Mesendoderm (in vitro differentiated cells): ENCODE measurements around the gene USH2A.

Experiments
- DNase-seq: peaks from one replicate; pipeline ENCODE4 v3.0.0; 2013
- H2AK5ac ChIP-seq: 2 replicates; pipeline ENCODE4 v1.6.1; 2013; ENCODE audit warnings: low read length, inconsistent platforms
- H2BK120ac ChIP-seq: 2 replicates; pipeline ENCODE4 v1.6.1; 2013; ENCODE audit warnings: low read depth, mild to moderate bottlenecking, low read length, moderate library complexity, mixed read lengths
- H2BK15ac ChIP-seq: replicated peaks from 2 replicates; pipeline ENCODE4 v1.6.1; 2013; ENCODE audit warnings: low read depth, mild to moderate bottlenecking, moderate library complexity
- H2BK5ac ChIP-seq: 2 replicates; pipeline ENCODE4 v1.6.1; 2013; ENCODE audit warnings: low read length, inconsistent platforms
- H3K18ac ChIP-seq: 2 replicates; pipeline ENCODE4 v1.6.1; 2013; ENCODE audit warnings: mild to moderate bottlenecking, low read length, mixed read lengths
- H3K23ac ChIP-seq: one replicate; pipeline ENCODE4 v1.6.1; 2013; ENCODE audit warnings: low read length
- H3K27ac ChIP-seq: 2 replicates; pipeline ENCODE4 v1.5.1; 2013; ENCODE audit warnings: low read depth, mild to moderate bottlenecking, inconsistent platforms, low read length, moderate library complexity
- H3K27me3 ChIP-seq: 2 replicates; pipeline ENCODE4 v1.6.1; 2013; ENCODE audit warnings: low read length, control low read depth, mild to moderate bottlenecking, inconsistent platforms; ENCODE audit not compliant: insufficient read depth, poor library complexity
- H3K36me3 ChIP-seq: 2 replicates; pipeline ENCODE4 v1.6.1; 2013; ENCODE audit warnings: low read length, inconsistent platforms; ENCODE audit not compliant: control insufficient read depth, insufficient read depth
- H3K4ac ChIP-seq: one replicate; pipeline ENCODE4 v1.6.1; 2013; ENCODE audit warnings: low read depth, mild to moderate bottlenecking, low read length, moderate library complexity
- H3K4me1 ChIP-seq: 2 replicates; pipeline ENCODE4 v1.6.1; 2013; ENCODE audit warnings: low read depth, low read length, inconsistent platforms; ENCODE audit not compliant: control insufficient read depth
- H3K4me2 ChIP-seq: 2 replicates; pipeline ENCODE4 v1.6.1; 2013; ENCODE audit warnings: low read length
- H3K4me3 ChIP-seq: 2 replicates; pipeline ENCODE4 v1.5.1; 2013; ENCODE audit warnings: mild to moderate bottlenecking, low read length
- H3K56ac ChIP-seq: one replicate; pipeline ENCODE4 v1.6.1; 2013; ENCODE audit warnings: low read length
- H3K79me1 ChIP-seq: 2 replicates; pipeline ENCODE4 v1.6.1; 2013; ENCODE audit warnings: low read length, inconsistent platforms
- H3K79me2 ChIP-seq: 2 replicates; pipeline ENCODE4 v1.6.1; 2013; ENCODE audit warnings: mild to moderate bottlenecking, low read length; ENCODE audit not compliant: control insufficient read depth, insufficient read depth
- H3K9ac ChIP-seq: 2 replicates; pipeline ENCODE4 v1.6.1; 2013; ENCODE audit warnings: low read length, inconsistent platforms
- H4K5ac ChIP-seq: one replicate; pipeline ENCODE4 v1.6.1; 2013; ENCODE audit warnings: low read length
- H4K8ac ChIP-seq: one replicate; pipeline ENCODE4 v1.6.1; 2013; ENCODE audit warnings: low read depth, mild to moderate bottlenecking, control low read depth, low read length, moderate library complexity
- WGBS: extraction: QIAGEN DNeasy Blood & Tissue Kit; methylation state at CpG from one replicate; pipeline ENCODE4 v1.1.7; 2013; ENCODE audit warnings: low lambda C conversion rate, missing lambda C conversion rate; ENCODE audit not compliant: insufficient coverage; ENCODE audit errors: extremely low coverage; 5-methylcytosine and 5-hydroxymethylcytosine counted together

The USH2A gene

GRCh38 chr1:216306830-216307229 is 116.4 kb downstream of the USH2A start:
- H3K4ac ChIP-seq = no peak overlapping the region
- no peak overlapping the region for H2BK5ac ChIP-seq
- H3K79me1 ChIP-seq = no peaks in the 10 kb centered on the region
- no CpG with 5 or more reads among the region's 4 CpGs for WGBS
- H3K4me1 ChIP-seq = no peaks in the 10 kb centered on the region
- H3K56ac ChIP-seq = peak overlapping the region; percentile 46
- no peak overlapping the region for H3K23ac ChIP-seq
- no peak overlapping the region for H3K9ac ChIP-seq
- H2BK15ac ChIP-seq = no peak overlapping the region
- H3K27me3 ChIP-seq = no peaks in the 10 kb centered on the region
- peak; percentile 43 for DNase-seq
- H3K79me2 ChIP-seq = no peaks in the 10 kb centered on the region
- H4K8ac ChIP-seq = no peak overlapping the region
- no peak overlapping the region for H2BK120ac ChIP-seq
- H3K4me3 ChIP-seq = no peak overlapping the region
- no peaks in the 10 kb centered on the region for H3K36me3 ChIP-seq
- no peak overlapping the region for H3K4me2 ChIP-seq
- no peak overlapping the region for H4K5ac ChIP-seq
- no peak overlapping the region for H3K27ac ChIP-seq
- H2AK5ac ChIP-seq = no peak overlapping the region
- no peak overlapping the region for H3K18ac ChIP-seq

- H3K4ac ChIP-seq = no peak overlapping the region
- H3K9ac ChIP-seq = no peak overlapping the region
Observed at GRCh38 chr1:216303690-216304089, 119.6 kb downstream of the USH2A start.

DNA sequence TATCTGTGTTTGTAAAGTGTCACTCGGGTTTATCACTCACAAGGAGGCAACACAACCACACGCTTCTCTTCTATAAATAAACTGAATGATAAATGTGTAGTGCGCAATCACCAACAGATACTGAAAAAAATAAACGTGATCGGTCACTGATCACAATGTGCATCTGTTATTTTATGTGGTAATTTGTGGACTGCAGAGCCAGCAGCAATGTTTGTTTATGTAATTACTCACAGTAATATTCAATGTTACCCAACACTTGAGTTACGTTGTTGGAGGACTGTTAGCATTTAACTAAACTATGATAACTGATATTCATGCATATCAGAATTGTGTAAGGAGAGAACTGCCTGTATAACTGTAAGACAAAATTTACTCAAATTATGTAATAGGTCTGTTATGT is 129.6 kb downstream of the USH2A start:
- H2BK15ac ChIP-seq = no peak overlapping the region
- H3K79me2 ChIP-seq = no peaks in the 10 kb centered on the region
- H3K27me3 ChIP-seq = no peaks in the 10 kb centered on the region
- no peak overlapping the region for H2BK120ac ChIP-seq
- no peak overlapping the region for H3K23ac ChIP-seq
- DNase-seq = no peak
- no CpG with 5 or more reads among the region's 6 CpGs for WGBS
- no peak overlapping the region for H3K4me2 ChIP-seq
- H4K5ac ChIP-seq = no peak overlapping the region
- H3K4ac ChIP-seq = no peak overlapping the region
- H3K9ac ChIP-seq = no peak overlapping the region
- no peak overlapping the region for H3K56ac ChIP-seq
- H2AK5ac ChIP-seq = no peak overlapping the region
- H3K18ac ChIP-seq = no peak overlapping the region
- H3K36me3 ChIP-seq = no peaks in the 10 kb centered on the region
- H4K8ac ChIP-seq = no peak overlapping the region
- H3K79me1 ChIP-seq = no peaks in the 10 kb centered on the region
- H2BK5ac ChIP-seq = no peak overlapping the region
- H3K27ac ChIP-seq = no peak overlapping the region
- H3K4me1 ChIP-seq = no peaks in the 10 kb centered on the region
- H3K4me3 ChIP-seq = no peak overlapping the region

More at GRCh38 chr1:216303690-216304089, 119.6 kb downstream of the USH2A start:
- H3K18ac ChIP-seq = no peak overlapping the region
- H3K36me3 ChIP-seq = no peaks in the 10 kb centered on the region
- no peak overlapping the region for H3K56ac ChIP-seq
- no peak for DNase-seq
- H2BK120ac ChIP-seq = no peak overlapping the region
- no peak overlapping the region for H2BK15ac ChIP-seq
- no peaks in the 10 kb centered on the region for H3K79me2 ChIP-seq
- no peak overlapping the region for H4K8ac ChIP-seq
- H2AK5ac ChIP-seq = no peak overlapping the region
- no peak overlapping the region for H4K5ac ChIP-seq
- H3K4me1 ChIP-seq = no peaks in the 10 kb centered on the region
- H3K79me1 ChIP-seq = no peaks in the 10 kb centered on the region
- H2BK5ac ChIP-seq = no peak overlapping the region
- H3K27ac ChIP-seq = no peak overlapping the region
- no peak overlapping the region for H3K4me2 ChIP-seq
- H3K27me3 ChIP-seq = no peaks in the 10 kb centered on the region
- H3K4me3 ChIP-seq = no peak overlapping the region
- no peak overlapping the region for H3K23ac ChIP-seq

- H4K8ac ChIP-seq = no peak overlapping the region
- H3K79me2 ChIP-seq = no peaks in the 10 kb centered on the region
- H2BK5ac ChIP-seq = no peak overlapping the region
- H3K23ac ChIP-seq = no peak overlapping the region
- no peak overlapping the region for H3K18ac ChIP-seq
- no peaks in the 10 kb centered on the region for H3K36me3 ChIP-seq
- H3K56ac ChIP-seq = no peak overlapping the region
- H3K27me3 ChIP-seq = no peaks in the 10 kb centered on the region
- H3K79me1 ChIP-seq = no peaks in the 10 kb centered on the region
- no peak overlapping the region for H2BK15ac ChIP-seq
- no peak for DNase-seq
- WGBS = no CpG with 5 or more reads among the region's 3 CpGs
- no peak overlapping the region for H3K4me3 ChIP-seq
- H3K9ac ChIP-seq = no peak overlapping the region
- H3K4me1 ChIP-seq = no peaks in the 10 kb centered on the region
- H4K5ac ChIP-seq = no peak overlapping the region
- no peak overlapping the region for H3K27ac ChIP-seq
- no peak overlapping the region for H2BK120ac ChIP-seq
- H2AK5ac ChIP-seq = no peak overlapping the region
- no peak overlapping the region for H3K4ac ChIP-seq
- H3K4me2 ChIP-seq = no peak overlapping the region
Observed at GRCh38 chr1:216290074-216290473, 133.2 kb downstream of the USH2A start.

- Histone ChIP-seq H3K79me2 (no peaks in the 10 kb centered on the region), H2AK5ac (no peak overlapping the region), H3K56ac (no peak overlapping the region), H2BK15ac (no peak overlapping the region), H3K9ac (no peak overlapping the region), H3K18ac (no peak overlapping the region), H3K36me3 (no peaks in the 10 kb centered on the region), H4K8ac (no peak overlapping the region), H3K27me3 (no peaks in the 10 kb centered on the region), H4K5ac (no peak overlapping the region), H2BK5ac (no peak overlapping the region), H3K4me1 (no peaks in the 10 kb centered on the region), H3K27ac (no peak overlapping the region), H3K4me3 (no peak overlapping the region), H3K4me2 (no peak overlapping the region), H2BK120ac (no peak overlapping the region), H3K79me1 (no peaks in the 10 kb centered on the region), H3K23ac (no peak overlapping the region), H3K4ac (no peak overlapping the region)
- no CpG with 5 or more reads among the region's 3 CpGs for WGBS
- DNase-seq = peak; percentile 18
Observed at GRCh38 chr1:216285052-216285451, 138.2 kb downstream of the USH2A start.

- Histone ChIP-seq H3K56ac (no peak overlapping the region), H3K79me1 (no peaks in the 10 kb centered on the region), H4K5ac (no peak overlapping the region), H2BK120ac (no peak overlapping the region), H3K27ac (no peak overlapping the region), H3K4ac (no peak overlapping the region), H3K79me2 (no peaks in the 10 kb centered on the region), H2AK5ac (no peak overlapping the region), H3K18ac (no peak overlapping the region), H3K9ac (no peak overlapping the region), H2BK15ac (no peak overlapping the region), H3K36me3 (no peaks in the 10 kb centered on the region), H4K8ac (no peak overlapping the region), H3K23ac (no peak overlapping the region), H3K4me3 (no peak overlapping the region), H3K4me2 (no peak overlapping the region), H3K27me3 (no peaks in the 10 kb centered on the region), H2BK5ac (no peak overlapping the region), H3K4me1 (no peaks in the 10 kb centered on the region)
- DNase-seq = no peak
- no CpG with 5 or more reads among the region's 2 CpGs for WGBS
Observed at GRCh38 chr1:216281757-216282156, 141.5 kb downstream of the USH2A start.
